ENCODE measurements around the gene CLEC17A. TPM values are rescaled to one million over a fixed set of nuclear protein-coding genes. Genes with fewer than 3 reads are reported as not detected.

The CLEC17A gene
- total and polyA plus RNA-seq, 2 of the 13 experiments (the other 11 are each of a cell fraction or from before 2014, with no cell fraction given), result not detected

- no peak for TF ChIP-seq ZNF318 (CRISPR knock-in tag; IDR thresholded peaks at IDR 0.05)
- no peak for TF ChIP-seq MED13 (CRISPR knock-in tag; IDR thresholded peaks at IDR 0.05)
Observed at GRCh38 chr19:14566712-14567077, 16.2 kb upstream of the CLEC17A start (continued).

GRCh38 chr19:14567079-14567478, 15.8 kb upstream of the CLEC17A start:
- ChIA-PET POLR2A (no interaction called here), CTCF (ENCODE audit: low intra/inter-chr PET ratio, low total read pairs) (no interaction called here)
- in situ Hi-C loops (cut with HindIII; ENCODE audit: extremely low pct_ligation_motif_present, low pct_unique_long_range_greater_than_20kb) (no loop called here), intact Hi-C loops (cut with micrococcal nuclease; ENCODE audit: unreplicated experiment) (no loop called here)
- H3K9me3 ChIP-seq (ENCODE audit: low read length), result no peaks in the 10 kb centered on the region
- no TSS peak for BruUV-seq (replicated peaks)
- no peak for FAIRE-seq
- H3K27me3 ChIP-seq (ENCODE audit: control insufficient read depth in 1 of 2, insufficient read depth in 2 of 2, low read length in 2 of 2), result no peaks in the 10 kb centered on the region; a peak in 1 of 5 replicates
- no peak overlapping the region for H3K27ac ChIP-seq (ENCODE audit: extremely low read length, insufficient read depth, low read length)
- no peak overlapping the region for H3K4me3 ChIP-seq (replicated peaks in 1 of 3; ENCODE audit: insufficient read depth in 1 of 3, low read depth in 2 of 3, low read length in 3 of 3)
- 93% methylated on average over 5 of the region's 11 CpGs for WGBS (ENCODE audit: low lambda C conversion rate)
- no peak overlapping the region for H3K9ac ChIP-seq (ENCODE audit: insufficient read depth, low read depth, low read length)
- H3K36me3 ChIP-seq (replicated peaks in 1 of 2; ENCODE audit: control insufficient read depth in 1 of 2, insufficient read depth in 2 of 2, low read length in 2 of 2), result peaks cover 6 to 17% of the 10 kb centered on the region in 2 experiments; a peak in 3 of 5 replicates
- peaks cover 28% of the 10 kb centered on the region for H3K4me1 ChIP-seq (ENCODE audit: insufficient read depth, low read length)
- H4K20me1 ChIP-seq (ENCODE audit: insufficient read depth, low read length), result no peaks in the 10 kb centered on the region; the same call in 1 of the 2 replicates
- no peak overlapping the region for H2AFZ ChIP-seq (ENCODE audit: low read length)
- DNase-seq (ENCODE audit: low spot score), result no peak
- peaks cover 13% of the 10 kb centered on the region for H3K79me2 ChIP-seq (ENCODE audit: insufficient read depth, low read length)
- no peak overlapping the region for H3K4me2 ChIP-seq (ENCODE audit: low read depth, low read length)
- ATAC-seq, result no peak
- TF ChIP-seq PTBP1 (IDR thresholded peaks at IDR 0.05; ENCODE audit: low read depth, low read length, poor library complexity, severe bottlenecking) (no peak), ZNF616 (CRISPR knock-in tag; IDR thresholded peaks at IDR 0.05; ENCODE audit: low read depth) (no peak), TBL1XR1 (IDR thresholded peaks at IDR 0.05; ENCODE audit: borderline replicate concordance, low read length, partially characterized antibody) (no peak), TBX3 (IDR thresholded peaks at IDR 0.05; ENCODE audit: borderline replicate concordance) (no peak), POGK (CRISPR knock-in tag; conservative IDR thresholded peaks at IDR 0.05) (no peak), IKZF4 (CRISPR knock-in tag; IDR thresholded peaks at IDR 0.05; ENCODE audit: borderline replicate concordance, low read depth, not compliant biosample characterization) (no peak), GMEB2 (CRISPR knock-in tag; IDR thresholded peaks at IDR 0.05; ENCODE audit: low read depth) (no peak)
